GM12878 (cell line): ENCODE results near the gene ZNF502. TPM values are rescaled to one million over a fixed set of nuclear protein-coding genes. Genes with fewer than 3 reads are reported as not detected.

Source experiments
- ATAC-seq: fragments of 200-7000 bp; cut with Tn5 transposase; 3 replicates; pipeline ENCODE4 v1.9.1; 2020; ENCODE audit warnings: mild to moderate bottlenecking, moderate library complexity
- BruUV-seq: library from RNA; stranded (reverse); fragments of 400-500 nt; replicated peaks from 2 replicates; lab custom pipeline; 2021; lab: Mats Ljungman, UMichigan
- CTCF ChIA-PET: fragments of 300-600 bp; sonication (Branson Sonifier 250); formaldehyde crosslinking; extraction: SDS; loops from one replicate; lab custom pipeline; 2021; ENCODE audit warnings: inconsistent platforms; lab: Yijun Ruan, JAX
- POLR2A ChIA-PET: fragments of 350-600 bp; formaldehyde crosslinking; extraction: SDS; loops from one replicate; lab custom pipeline; 2021; ENCODE audit warnings: inconsistent platforms; lab: Charles Lee
- RAD21 ChIA-PET: fragments of 300-600 bp; sonication (Branson Sonifier 250); formaldehyde crosslinking; loops from one replicate; lab custom pipeline; 2023; ENCODE audit warnings: antibody characterized with exemption; ENCODE audit not compliant: unreplicated experiment; lab: Charles Lee
- SMC1A ChIA-PET: fragments of 300-600 bp; sonication (Branson Sonifier 250); formaldehyde crosslinking; loops from one replicate; lab custom pipeline; 2023; ENCODE audit not compliant: unreplicated experiment, uncharacterized antibody; lab: Charles Lee
- DNase-seq: peaks from one replicate; pipeline ENCODE4 v3.0.0-alpha.2; 2011; ENCODE audit warnings: low read depth, low spot score
- FAIRE-seq: peaks from 3 replicates; lab custom pipeline; 2011; peaks lifted over from hg19 to GRCh38; lab: Jason Lieb, UNC
- H2AFZ ChIP-seq: 2 replicates; pipeline ENCODE4 v1.6.0; 2011; ENCODE audit warnings: low read depth, low read length, control low read depth; ENCODE audit not compliant: control insufficient read depth
- H3K27ac ChIP-seq: 2 replicates; pipeline ENCODE4 v1.5.1; 2011; ENCODE audit warnings: control low read depth; ENCODE audit not compliant: control insufficient read depth, insufficient read depth
- H3K27me3 ChIP-seq, 2 experiments: replicated peaks in 1 of 2; 2 replicates each; pipeline versions ENCODE4 v1.6.0 to v1.6.1; 2011; ENCODE audit warnings: low read length in 1 of 2; ENCODE audit not compliant: control insufficient read depth in 2 of 2, insufficient read depth in 2 of 2
- H3K36me3 ChIP-seq, 2 experiments: 2 replicates each; pipeline ENCODE4 v1.5.1; 2011; ENCODE audit warnings: low read length in 1 of 2; ENCODE audit not compliant: control insufficient read depth in 2 of 2, insufficient read depth in 2 of 2
- H3K4me1 ChIP-seq: 2 replicates; pipeline ENCODE4 v1.6.1; 2011; ENCODE audit warnings: mild to moderate bottlenecking, low read length, moderate library complexity, mixed read lengths; ENCODE audit not compliant: control insufficient read depth, insufficient read depth
- H3K4me2 ChIP-seq: 2 replicates; pipeline ENCODE4 v1.6.0; 2011; ENCODE audit warnings: control low read depth; ENCODE audit not compliant: control insufficient read depth, insufficient read depth
- H3K4me3 ChIP-seq: fragments of 200-600 bp; sonication (generic); 2 replicates; pipeline ENCODE4 v1.5.1; 2016
- H3K79me2 ChIP-seq: 2 replicates; pipeline ENCODE4 v1.6.0; 2011; ENCODE audit warnings: low read length; ENCODE audit not compliant: control insufficient read depth, insufficient read depth
- H3K9ac ChIP-seq: 2 replicates; pipeline ENCODE4 v1.8.0; 2011; ENCODE audit warnings: low read length, control low read depth, mixed read lengths; ENCODE audit not compliant: control insufficient read depth, insufficient read depth
- H3K9me3 ChIP-seq: replicated peaks from 3 replicates; pipeline ENCODE4 v1.5.1; 2011; ENCODE audit warnings: mild to moderate bottlenecking, low read length; ENCODE audit not compliant: control insufficient read depth, insufficient read depth
- H4K20me1 ChIP-seq: 2 replicates; pipeline ENCODE4 v1.6.0; 2011; ENCODE audit not compliant: control insufficient read depth, insufficient read depth
- ATF2 ChIP-seq: IDR thresholded peaks from 2 replicates; pipeline ENCODE4 v1.6.1; 2012; ENCODE audit warnings: low read length, inconsistent platforms
- NFIC ChIP-seq: IDR thresholded peaks from 2 replicates; pipeline ENCODE4 v1.6.1; 2012; ENCODE audit warnings: low read depth, mild to moderate bottlenecking, inconsistent platforms, low read length, moderate library complexity
- NR2C1 ChIP-seq: fragments of 450-650 bp; IDR thresholded peaks from 2 replicates; pipeline ENCODE4 v1.6.1; 2017; ENCODE audit warnings: antibody characterized with exemption, mild to moderate bottlenecking, moderate library complexity
- RB1 ChIP-seq: fragments of 450-650 bp; formaldehyde crosslinking; IDR thresholded peaks from 2 replicates; pipeline ENCODE4 v1.6.1; 2017; ENCODE audit warnings: mild to moderate bottlenecking, borderline replicate concordance
- TARDBP ChIP-seq: IDR thresholded peaks from 2 replicates; pipeline ENCODE4 v1.6.1; 2016; ENCODE audit warnings: borderline replicate concordance
- USF2 ChIP-seq: IDR thresholded peaks from 2 replicates; pipeline ENCODE4 v1.6.1; 2011; ENCODE audit warnings: low read depth, low read length, improper control_type of control experiment, borderline replicate concordance
- YBX1 ChIP-seq: fragments of 450-650 bp; IDR thresholded peaks from 2 replicates; pipeline ENCODE4 v1.6.1; 2016; ENCODE audit warnings: antibody characterized with exemption
- WGBS: methylation state at CpG from one replicate; pipeline ENCODE4 v1.1.6; 2016; ENCODE audit warnings: low lambda C conversion rate; ENCODE audit not compliant: insufficient replicate concordance, insufficient coverage; ENCODE audit errors: missing lambda C conversion rate; 5-methylcytosine and 5-hydroxymethylcytosine counted together
- in situ Hi-C: fragments of 300-500 bp; cut with MboI; formaldehyde crosslinking; loops from 9 replicates; pipeline ENCODE4 v1.14.3; 2018; ENCODE audit warnings: mixed read lengths
- intact Hi-C: fragments of 100-400 bp; cut with micrococcal nuclease; formaldehyde crosslinking; loops from one replicate; pipeline ENCODE4 v1.14.2; 2022; ENCODE audit not compliant: unreplicated experiment
- polyA plus RNA-seq, 11 experiments: library from polyadenylated mRNA; depleted of rRNA in 4 of 11; unstranded in 6 of 11; stranded (reverse) in 5 of 11; fragments of >200 nt; fragmentation: Nextera tagmentation in 4 of 11; fragmentation: Illumina TruSeq in 1 of 11; extraction: Ambion mirVana in 4 of 11; extraction: Trizol in 1 of 11; gene quantifications; 1 replicate in 1 of 11; 2 replicates in 10 of 11; pipeline versions ENCODE4 v1.2.1 to v1.2.3, GENCODE V29; 2011 to 2016; ENCODE audit warnings: inconsistent platforms in 2 of 11, missing spikeins in 2 of 11, low read depth in 1 of 11
- total RNA-seq, 4 experiments: library from RNA; depleted of rRNA in 3 of 4; stranded (reverse); fragments of >200 nt in 3 of 4; fragmentation: Illumina TruSeq in 1 of 4; extraction: Trizol in 1 of 4; gene quantifications; 2 replicates each; pipeline versions ENCODE4 v1.2.1 to v1.2.3, GENCODE V29; 2013 to 2021

Gene ZNF502
- total and polyA plus RNA-seq, 10 of the 15 experiments (the other 5 are each of a cell fraction or from before 2014, with no cell fraction given), result 0.39 to 1.7 (median 1.1) TPM

DNA sequence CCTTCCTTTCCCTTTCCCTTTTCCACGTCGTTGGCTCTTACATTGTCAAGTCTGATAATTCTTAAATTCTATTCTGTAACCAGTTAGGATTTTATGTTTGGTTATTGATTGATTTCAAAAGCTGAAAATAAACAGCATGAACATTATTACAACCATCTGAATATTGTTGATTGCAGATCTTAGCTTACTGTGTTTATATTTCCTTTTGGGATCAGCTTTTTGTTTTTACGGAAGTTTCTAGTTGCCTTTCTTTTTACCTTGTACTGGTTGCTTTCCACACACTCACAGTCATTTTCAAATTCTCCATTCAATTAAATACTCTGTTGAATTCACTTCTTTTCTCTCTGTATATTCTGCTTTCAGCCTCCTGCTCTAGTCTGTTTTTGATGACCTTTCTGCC is 47.3 kb upstream of the ZNF502 start:
- Histone ChIP-seq H3K36me3 (peaks cover 1 to 8% of the 10 kb centered on the region in 2 experiments; a peak in 3 of 4 replicates), H3K79me2 (no peaks in the 10 kb centered on the region), H3K27me3 (no peaks in the 10 kb centered on the region), H3K4me3 (no peak overlapping the region), H3K4me1 (no peaks in the 10 kb centered on the region), H4K20me1 (no peaks in the 10 kb centered on the region), H2AFZ (no peak overlapping the region), H3K9me3 (peaks cover 2% of the 10 kb centered on the region; the same call in 2 of the 3 replicates), H3K9ac (no peak overlapping the region), H3K27ac (no peak overlapping the region), H3K4me2 (no peak overlapping the region)
- ChIA-PET CTCF (no interaction called here), POLR2A (no interaction called here), RAD21 (no interaction called here), SMC1A (no interaction called here)
- no peak for FAIRE-seq
- TF ChIP-seq USF2 (no peak), TARDBP (no peak), ATF2 (no peak)
- no peak for DNase-seq
- BruUV-seq, result no TSS peak
- ATAC-seq, result no peak
- intact Hi-C loops, result no loop called here
- in situ Hi-C loops, result no loop called here
- 96% methylated on average over 3 of the region's 3 CpGs for WGBS

DNA sequence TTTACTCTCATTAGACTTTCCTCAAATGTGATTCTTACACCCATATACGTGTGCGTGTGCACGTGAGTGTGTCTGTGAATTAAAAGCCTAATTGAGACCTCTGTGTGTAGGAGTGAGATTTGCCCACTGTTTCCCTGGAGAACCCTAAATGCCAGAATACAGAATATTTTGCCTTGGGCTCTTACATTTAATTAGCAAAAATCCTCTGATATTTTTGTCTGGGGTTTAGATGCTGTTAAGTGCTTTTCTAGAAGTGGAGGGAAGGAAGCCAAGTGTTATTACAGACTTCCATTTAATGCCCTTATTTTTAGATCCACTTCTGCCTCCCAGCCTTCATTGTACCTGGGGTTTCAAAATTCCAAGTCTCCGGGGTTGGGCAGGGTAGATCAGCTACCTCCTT is 46.1 kb upstream of the ZNF502 start:
- ChIA-PET POLR2A (no interaction called here), RAD21 (no interaction called here), CTCF (no interaction called here), SMC1A (interaction anchor here (0.6 to 1.0 kb wide), 2 partner anchors 12 to 852 kb away, joined by 3 read pairs; no protein-coding TSS in a partner anchor)
- H3K9ac ChIP-seq, result no peak overlapping the region
- peaks cover 2% of the 10 kb centered on the region; the same call in 1 of the 3 replicates for H3K9me3 ChIP-seq
- no peak overlapping the region for H3K27ac ChIP-seq
- no peak overlapping the region for H3K4me2 ChIP-seq
- in situ Hi-C loops (no loop called here), intact Hi-C loops (no loop called here)
- H3K4me3 ChIP-seq, result no peak overlapping the region
- H4K20me1 ChIP-seq, result no peaks in the 10 kb centered on the region
- no TSS peak for BruUV-seq
- H3K36me3 ChIP-seq, result peaks cover 0 to under 1% of the 10 kb centered on the region in 2 experiments; a peak in 1 of 4 replicates
- no peaks in the 10 kb centered on the region for H3K79me2 ChIP-seq
- no peak overlapping the region for H2AFZ ChIP-seq
- WGBS, result 99% methylated on average over 4 of the region's 4 CpGs
- H3K4me1 ChIP-seq, result no peaks in the 10 kb centered on the region
- DNase-seq (no peak), FAIRE-seq (no peak), ATAC-seq (no peak)
- TF ChIP-seq YBX1 (no peak), RB1 (no peak), NR2C1 (no peak), NFIC (no peak)
- H3K27me3 ChIP-seq, result no peaks in the 10 kb centered on the region
